K562 (cell line): ENCODE measurements around the gene ARL14EP. TPM values are rescaled to one million over a fixed set of nuclear protein-coding genes. Genes with fewer than 3 reads are reported as not detected.
A peak's percentile ranks its signal among the peaks of the same experiment; 100 is the strongest.

Experiments used
- ATF4 ChIP-seq: fragments of 450-650 bp; formaldehyde crosslinking; IDR thresholded peaks from 2 replicates; pipeline ENCODE4 v1.4.0; 2022; ENCODE audit warnings: mild to moderate bottlenecking, moderate library complexity
- CBX5 ChIP-seq: IDR thresholded peaks from 2 replicates; pipeline ENCODE4 v1.6.1; 2014; ENCODE audit warnings: low read depth, borderline replicate concordance
- CREBBP ChIP-seq: IDR thresholded peaks from one replicate; pipeline ENCODE4 v1.6.1; 2012; ENCODE audit warnings: low read depth, mild to moderate bottlenecking, control low read depth, inconsistent platforms, low read length
- DPF2 ChIP-seq: fragments of 450-650 bp; IDR thresholded peaks from 2 replicates; pipeline ENCODE4 v1.6.1; 2016
- E2F4 ChIP-seq: sonication (generic); formaldehyde crosslinking; IDR thresholded peaks from 2 replicates; pipeline ENCODE4 v1.8.0; 2022; ENCODE audit warnings: mild to moderate bottlenecking, low read depth, missing genetic modification reagents
- FOXK1 ChIP-seq: sonication (generic); formaldehyde crosslinking; IDR thresholded peaks from 2 replicates; pipeline ENCODE4 v1.8.0; 2022; ENCODE audit warnings: missing genetic modification reagents, mild to moderate bottlenecking, borderline replicate concordance
- HDGF ChIP-seq: fragments of 450-650 bp; IDR thresholded peaks from 2 replicates; pipeline ENCODE4 v1.6.1; 2016
- HOXB6 ChIP-seq: fragments of 250-450 bp; sonication (Bioruptor Pico); IDR thresholded peaks from 2 replicates; pipeline ENCODE4 v1.5.1; 2022; ENCODE audit warnings: mild to moderate bottlenecking, borderline replicate concordance
- MAZ ChIP-seq, 2 experiments: fragments of 450-650 bp in 1 of 2; sonication (generic) in 1 of 2; formaldehyde crosslinking; IDR thresholded peaks in 1 of 2; conservative IDR thresholded peaks in 1 of 2; 2 replicates each; pipeline versions ENCODE4 v1.4.0 to v1.5.0; 2020; ENCODE audit warnings: mild to moderate bottlenecking in 1 of 2, missing genetic modification reagents in 1 of 2
- MCM2 ChIP-seq: fragments of 450-650 bp; IDR thresholded peaks from 2 replicates; pipeline ENCODE4 v1.6.1; 2017; ENCODE audit warnings: low read depth, mild to moderate bottlenecking
- MNT ChIP-seq, 2 experiments: fragments of 450-650 bp; conservative IDR thresholded peaks; 2 replicates each; pipeline ENCODE4 v1.6.1; 2017; ENCODE audit warnings: mild to moderate bottlenecking in 2 of 2, moderate library complexity in 2 of 2
- NR2C2 ChIP-seq, 2 experiments: fragments of 200-800 bp in 1 of 2; sonication (Bioruptor generic) in 1 of 2; sonication (generic) in 1 of 2; formaldehyde crosslinking in 1 of 2; IDR thresholded peaks; 2 replicates each; pipeline versions ENCODE4 v1.6.1 to v1.8.0; 2016 to 2022; ENCODE audit warnings: mild to moderate bottlenecking in 1 of 2, missing compliant biosample characterization in 1 of 2, missing genetic modification characterization in 1 of 2, missing genetic modification reagents in 1 of 2
- POLR3A ChIP-seq: IDR thresholded peaks from 2 replicates; pipeline ENCODE4 v1.6.1; 2011; ENCODE audit warnings: borderline replicate concordance, mild to moderate bottlenecking, moderate library complexity; ENCODE audit not compliant: insufficient read length, insufficient read depth; ENCODE audit errors: extremely low read depth
- RBM15 ChIP-seq: fragments of 200-400 bp; formaldehyde crosslinking; IDR thresholded peaks from 2 replicates; pipeline ENCODE4 v1.6.1; 2018; ENCODE audit warnings: mild to moderate bottlenecking, low read length, moderate library complexity; ENCODE audit not compliant: insufficient read depth
- SAP30 ChIP-seq: fragments of 200-600 bp; sonication (generic); IDR thresholded peaks from 2 replicates; pipeline ENCODE4 v1.6.1; 2012; ENCODE audit warnings: borderline replicate concordance, low read depth, mild to moderate bottlenecking, moderate library complexity, low read length, control low read depth, inconsistent platforms; ENCODE audit not compliant: insufficient read depth, poor library complexity, severe bottlenecking
- SNRNP70 ChIP-seq: fragments of 200-400 bp; formaldehyde crosslinking; optimal IDR thresholded peaks from 2 replicates; pipeline ENCODE3; 2017; ENCODE audit warnings: low read depth, low read length
- SP2 ChIP-seq: IDR thresholded peaks from 2 replicates; pipeline ENCODE4 v1.6.1; 2011; ENCODE audit warnings: mild to moderate bottlenecking, low read depth, low read length, moderate library complexity; ENCODE audit not compliant: poor library complexity, severe bottlenecking; ENCODE audit errors: extremely low read depth
- THRB ChIP-seq: fragments of 450-650 bp; formaldehyde crosslinking; conservative IDR thresholded peaks from 2 replicates; pipeline ENCODE4 v1.4.0; 2022; ENCODE audit warnings: mild to moderate bottlenecking, missing genetic modification characterization
- TRIM28 ChIP-seq: fragments of 450-650 bp; IDR thresholded peaks from 2 replicates; pipeline ENCODE4 v1.6.1; 2017
- ZNF431 ChIP-seq: sonication (generic); formaldehyde crosslinking; IDR thresholded peaks from 2 replicates; pipeline ENCODE4 v1.8.0; 2022; ENCODE audit warnings: mild to moderate bottlenecking, missing genetic modification reagents
- ZNF445 ChIP-seq: fragments of 250-450 bp; sonication (Bioruptor Pico); IDR thresholded peaks from 2 replicates; pipeline ENCODE4 v1.4.0; 2020; ENCODE audit warnings: low read depth, mild to moderate bottlenecking, moderate library complexity
- ZNF551 ChIP-seq: fragments of 250-450 bp; sonication (Bioruptor Pico); IDR thresholded peaks from 2 replicates; pipeline ENCODE4 v1.5.0; 2021; ENCODE audit warnings: mild to moderate bottlenecking, moderate library complexity
- polyA plus RNA-seq, 8 experiments: library from polyadenylated mRNA; depleted of rRNA in 4 of 8; stranded (reverse) in 5 of 8; unstranded in 3 of 8; fragments of >200 nt; fragmentation: Nextera tagmentation in 2 of 8; fragmentation: Illumina TruSeq in 1 of 8; extraction: Ambion mirVana in 2 of 8; extraction: Trizol in 1 of 8; gene quantifications; 2 replicates each; pipeline versions ENCODE4 v1.2.1 to v1.2.3, GENCODE V29; 2011 to 2014; ENCODE audit warnings: inconsistent platforms in 1 of 8, missing spikeins in 1 of 8
- total RNA-seq, 7 experiments: library from RNA; depleted of rRNA in 6 of 7; stranded (reverse); fragments of >200 nt in 6 of 7; fragmentation: Illumina TruSeq in 2 of 7; extraction: Trizol in 2 of 7; gene quantifications; 2 replicates each; pipeline versions ENCODE4 v1.2.1 to v1.2.3, GENCODE V29; 2011 to 2021; ENCODE audit warnings: low replicate concordance in 1 of 7

Gene ARL14EP
- total and polyA plus RNA-seq, 9 of the 15 experiments (the other 6 are each of a cell fraction or from before 2014, with no cell fraction given) = 11.4 to 42.7 (median 25.9) TPM

GRCh38 chr11:30322826-30323710, at the start of gene ARL14EP (continued):
- TF ChIP-seq RBM15 = no peak
- TF ChIP-seq TRIM28 = no peak
- no peak for TF ChIP-seq CREBBP
- no peak for TF ChIP-seq DPF2
- no peak for TF ChIP-seq POLR3A
- no peak for TF ChIP-seq SAP30
- no peak for TF ChIP-seq SNRNP70
- TF ChIP-seq SP2 = peak; percentile 100
- peak; percentile 62; the same call in 1 of the 2 replicates for TF ChIP-seq ATF4 (CRISPR knock-in tag)
- TF ChIP-seq FOXK1 (CRISPR knock-in tag) = no peak
- peak; percentile 87 to 94 for TF ChIP-seq MNT (conservative IDR thresholded peaks at IDR 0.05)
- TF ChIP-seq ZNF431 (CRISPR knock-in tag) = peak; percentile 77
- TF ChIP-seq THRB (CRISPR knock-in tag) = peak; percentile 59; the same call in 1 of the 2 replicates
- TF ChIP-seq ZNF445 (CRISPR knock-in tag) = no peak
- peak; percentile 72; the same call in 1 of the 2 replicates for TF ChIP-seq CBX5
- no peak for TF ChIP-seq MCM2
- no peak for TF ChIP-seq E2F4 (CRISPR knock-in tag)
- TF ChIP-seq ZNF551 (CRISPR knock-in tag) = no peak
- 0 out of 2 replicates have a peak, but pooled peaks have one; percentile 10 for TF ChIP-seq NR2C2 (CRISPR knock-in tag; IDR thresholded peaks at IDR 0.05)
- TF ChIP-seq NR2C2 (tag; IDR thresholded peaks at IDR 0.05) = peak; percentile 96
- peak; percentile 67 to 75 for TF ChIP-seq MAZ (CRISPR knock-in tag; conservative IDR thresholded peaks at IDR 0.05 in 1 of 2, IDR thresholded peaks at IDR 0.05 in 1 of 2)
- no peak for TF ChIP-seq HDGF
- TF ChIP-seq HOXB6 = no peak
